Left renal cortex interstitium (tissue), 4 donors: ENCODE measurements around the gene ZNF17. TPM values are rescaled to one million over a fixed set of nuclear protein-coding genes. Genes with fewer than 3 reads are reported as not detected.

Source experiments
- DNase-seq, 4 donors: peaks; one replicate each; pipeline ENCODE4 v3.0.0-alpha.2; 2013; ENCODE audit warnings: low read depth in 4 of 4, low spot score in 2 of 4, missing footprints in 1 of 4
- polyA plus RNA-seq, 4 donors: library from polyadenylated mRNA; unstranded; fragments of 120-200 nt; gene quantifications; one replicate each; pipeline ENCODE4 v1.2.1, GENCODE V29; 2013; ENCODE audit not compliant: insufficient read length in 4 of 4

The ZNF17 gene
- polyA plus RNA-seq, 4 donors: 8.9 to 16.1 (median 12.8) TPM

DNA sequence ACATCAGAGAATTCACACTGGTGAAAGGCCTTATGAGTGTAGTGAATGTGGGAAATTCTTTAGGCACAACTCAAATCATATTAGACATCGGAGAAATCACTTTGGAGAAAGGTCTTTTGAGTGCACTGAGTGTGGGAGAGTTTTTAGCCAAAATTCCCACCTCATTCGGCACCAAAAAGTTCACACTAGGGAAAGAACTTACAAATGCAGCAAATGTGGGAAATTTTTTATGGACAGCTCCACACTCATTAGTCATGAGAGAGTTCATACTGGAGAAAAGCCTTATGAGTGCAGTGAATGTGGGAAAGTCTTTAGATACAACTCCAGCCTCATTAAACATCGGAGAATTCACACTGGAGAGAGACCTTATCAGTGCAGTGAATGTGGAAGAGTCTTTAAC, 10.1 kb downstream of the ZNF17 start:
- DNase-seq: no peak

GRCh38 chr19:57434386-57435061, 23.6 kb downstream of the ZNF17 start:
- DNase-seq: no peak

DNA sequence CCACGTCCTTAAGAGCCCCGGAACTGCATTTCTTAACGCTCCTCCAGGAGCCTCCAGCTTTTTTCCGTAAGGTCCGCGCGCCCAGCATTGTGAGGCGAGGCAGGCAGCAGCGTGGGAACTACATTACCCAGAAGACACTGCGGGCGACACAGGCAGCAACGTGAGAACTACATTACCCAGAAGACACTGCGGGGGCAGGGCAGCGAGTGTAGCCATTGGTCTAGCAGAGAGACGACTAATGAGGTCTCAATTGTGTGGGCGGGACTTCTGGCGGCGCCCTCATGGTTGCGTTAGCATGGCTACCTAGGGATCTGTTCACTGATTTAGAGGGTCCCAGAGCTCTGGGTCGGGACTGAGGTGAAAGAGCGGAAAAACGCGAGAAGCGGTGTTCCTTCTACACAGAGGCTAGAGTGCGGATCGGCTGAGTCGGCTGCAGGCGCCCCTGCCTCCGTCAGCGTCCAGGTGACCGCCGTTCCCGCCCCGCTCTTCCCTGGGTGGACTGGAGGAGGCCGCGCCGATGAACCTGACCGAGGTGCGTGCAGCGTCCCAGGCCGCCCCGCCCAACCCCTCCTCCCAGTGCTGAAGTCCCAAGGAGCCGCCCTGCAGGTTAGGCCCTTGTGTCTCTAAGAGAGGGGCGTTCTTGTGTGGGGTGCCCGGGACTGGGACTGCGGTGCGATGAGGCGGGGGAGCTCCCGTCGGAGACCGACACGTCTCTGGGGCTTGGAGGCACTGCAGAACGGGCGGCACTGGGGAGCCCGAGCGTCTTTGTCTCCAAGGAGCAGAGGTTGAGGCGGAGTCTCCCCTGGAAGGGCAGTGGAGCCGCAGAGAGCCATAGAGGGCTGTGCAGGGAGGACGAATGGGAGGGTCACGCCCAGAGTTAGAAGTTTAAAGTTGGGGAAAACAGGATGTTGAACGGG, 24.4 kb downstream of the ZNF17 start, which contains the start of gene ZNF749:
ZNF749 (plus strand) TSS at position 264 of the 917 bp plus-strand sequence; CDS start at position 518, 254 bp downstream.
- peak; percentile 86 to 99 (median 96) for DNase-seq

GRCh38 chr19:57436417-57436816, 25.5 kb downstream of the ZNF17 start:
- DNase-seq: no peak

- no peak for DNase-seq
Measured at GRCh38 chr19:57437931-57438330, 27.0 kb downstream of the ZNF17 start.

- DNase-seq: no peak
Measured at GRCh38 chr19:57438925-57439324, 28.0 kb downstream of the ZNF17 start.

GRCh38 chr19:57441979-57442752, 31.2 kb downstream of the ZNF17 start:
- no peak for DNase-seq

DNA sequence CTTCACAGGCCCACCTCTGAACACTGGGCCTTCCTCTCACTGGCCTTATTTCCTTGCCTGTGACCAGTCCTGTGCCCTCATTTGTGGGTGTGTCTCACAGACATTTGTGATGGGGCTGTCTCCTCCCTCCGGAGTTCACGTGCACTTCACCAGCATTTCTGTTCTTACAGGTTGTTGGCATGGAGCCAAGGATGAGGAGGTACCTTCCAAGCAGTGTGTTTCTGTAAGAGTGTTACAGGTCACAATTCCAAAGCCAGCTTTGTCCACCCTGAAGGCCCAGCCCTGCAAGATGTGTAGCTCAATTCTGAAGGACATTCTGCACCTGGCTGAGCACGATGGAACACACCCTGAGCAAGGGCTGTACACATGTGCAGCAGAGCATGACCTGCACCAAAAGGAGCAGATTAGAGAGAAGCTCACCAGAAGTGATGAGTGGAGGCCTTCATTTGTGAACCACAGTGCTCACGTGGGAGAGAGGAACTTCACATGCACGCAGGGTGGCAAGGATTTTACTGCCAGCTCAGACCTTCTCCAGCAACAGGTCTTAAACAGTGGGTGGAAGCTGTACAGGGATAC, 32.2 kb downstream of the ZNF17 start:
- DNase-seq: no peak

DNA sequence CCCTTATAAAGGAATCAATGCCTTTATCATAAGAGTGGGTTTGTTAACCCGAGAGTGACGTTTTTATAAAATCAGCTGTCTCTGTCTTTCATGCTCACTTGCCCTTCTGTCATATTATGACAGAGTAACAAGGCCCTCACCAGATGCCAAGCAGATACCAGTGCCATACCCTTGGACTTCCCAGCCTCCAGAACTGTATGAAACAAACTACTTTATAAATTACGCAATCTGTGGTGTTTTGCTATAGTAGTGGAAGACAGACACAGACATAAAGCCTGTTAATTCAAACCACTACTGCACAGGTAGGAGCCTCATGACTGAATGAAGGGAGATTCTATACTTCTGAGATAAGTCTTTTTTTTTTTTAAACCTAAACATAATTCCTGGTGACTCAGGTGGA, 41.3 kb downstream of the ZNF17 start:
- DNase-seq: no peak

- DNase-seq: no peak
Measured at GRCh38 chr19:57465680-57466381, 54.9 kb downstream of the ZNF17 start.

GRCh38 chr19:57466489-57466888, 55.5 kb downstream of the ZNF17 start:
- no peak for DNase-seq

Other genes with a start within 250 kb of the ZNF17 start
- not detected for gene DUXA, start 243.7 kb upstream of the ZNF17 start, polyA plus RNA-seq
- gene ZNF264, start 219.7 kb upstream of the ZNF17 start, polyA plus RNA-seq: 10 to 100 TPM; 15.6 to 24.3 (median 20.6) TPM
- gene AURKC, start 180.1 kb upstream of the ZNF17 start, polyA plus RNA-seq: 1 to 10 TPM; 1.8 to 6.8 (median 2.3) TPM
- 1 to 10 TPM; 5.0 to 7.0 (median 5.6) TPM for gene ZNF805, start 170.5 kb upstream of the ZNF17 start, polyA plus RNA-seq
- 1 to 10 TPM; 1.4 to 5.5 (median 3.4) TPM for gene ZNF460, start 130.7 kb upstream of the ZNF17 start, polyA plus RNA-seq
- gene ZNF543, start 90.7 kb upstream of the ZNF17 start, polyA plus RNA-seq: 1 to 10 TPM; 8.3 to 9.2 (median 8.7) TPM
- gene ZNF304, start 59.9 kb upstream of the ZNF17 start, polyA plus RNA-seq: 10 to 100 TPM; 16.5 to 17.9 (median 17.4) TPM
- gene TRAPPC2B, start 47.6 kb upstream of the ZNF17 start, polyA plus RNA-seq: 10 to 100 TPM; 12.5 to 23.9 (median 16.0) TPM
- gene ZNF547, start 47.6 kb upstream of the ZNF17 start, polyA plus RNA-seq: 1 to 10 TPM; 4.5 to 9.8 (median 6.6) TPM
- 10 to 100 TPM; 17.7 to 41.3 (median 22.9) TPM for gene ZNF548, start 21.3 kb upstream of the ZNF17 start, polyA plus RNA-seq
- gene ZNF749, start 24.2 kb downstream of the ZNF17 start, polyA plus RNA-seq: 10 to 100 TPM; 10.0 to 17.1 (median 16.1) TPM
- 1 to 10 TPM; 1.9 to 7.7 (median 3.7) TPM for gene VN1R1, start 46.0 kb downstream of the ZNF17 start, polyA plus RNA-seq
- 10 to 100 TPM; 18.8 to 24.2 (median 20.3) TPM for gene ZNF772, start 66.4 kb downstream of the ZNF17 start, polyA plus RNA-seq
- 10 to 100 TPM; 13.0 to 29.3 (median 24.2) TPM for gene ZNF419, start 76.6 kb downstream of the ZNF17 start, polyA plus RNA-seq
- gene ZNF773, start 88.8 kb downstream of the ZNF17 start, polyA plus RNA-seq: 10 to 100 TPM; 11.2 to 16.9 (median 12.3) TPM
- gene ZNF549, start 116.2 kb downstream of the ZNF17 start, polyA plus RNA-seq: 10 to 100 TPM; 11.7 to 19.5 (median 14.2) TPM
- gene ZNF550, start 148.7 kb downstream of the ZNF17 start, polyA plus RNA-seq: 10 to 100 TPM; 18.0 to 26.0 (median 23.0) TPM
- 1 to 10 TPM; 7.9 to 9.4 (median 8.0) TPM for gene ZNF416, start 167.8 kb downstream of the ZNF17 start, polyA plus RNA-seq
- 10 to 100 TPM; 17.4 to 18.6 (median 18.2) TPM for gene ZIK1, start 173.0 kb downstream of the ZNF17 start, polyA plus RNA-seq
- 1 to 10 TPM; 4.3 to 6.8 (median 5.5) TPM for gene ZNF530, start 188.7 kb downstream of the ZNF17 start, polyA plus RNA-seq
- gene ZNF134, start 203.1 kb downstream of the ZNF17 start, polyA plus RNA-seq: 10 to 100 TPM; 25.9 to 29.9 (median 27.3) TPM
- gene ZNF211, start 222.0 kb downstream of the ZNF17 start, polyA plus RNA-seq: 10 to 100 TPM; 24.5 to 49.8 (median 40.5) TPM